ENCODE measurements around the gene FOXP1.

Gene FOXP1

DNA sequence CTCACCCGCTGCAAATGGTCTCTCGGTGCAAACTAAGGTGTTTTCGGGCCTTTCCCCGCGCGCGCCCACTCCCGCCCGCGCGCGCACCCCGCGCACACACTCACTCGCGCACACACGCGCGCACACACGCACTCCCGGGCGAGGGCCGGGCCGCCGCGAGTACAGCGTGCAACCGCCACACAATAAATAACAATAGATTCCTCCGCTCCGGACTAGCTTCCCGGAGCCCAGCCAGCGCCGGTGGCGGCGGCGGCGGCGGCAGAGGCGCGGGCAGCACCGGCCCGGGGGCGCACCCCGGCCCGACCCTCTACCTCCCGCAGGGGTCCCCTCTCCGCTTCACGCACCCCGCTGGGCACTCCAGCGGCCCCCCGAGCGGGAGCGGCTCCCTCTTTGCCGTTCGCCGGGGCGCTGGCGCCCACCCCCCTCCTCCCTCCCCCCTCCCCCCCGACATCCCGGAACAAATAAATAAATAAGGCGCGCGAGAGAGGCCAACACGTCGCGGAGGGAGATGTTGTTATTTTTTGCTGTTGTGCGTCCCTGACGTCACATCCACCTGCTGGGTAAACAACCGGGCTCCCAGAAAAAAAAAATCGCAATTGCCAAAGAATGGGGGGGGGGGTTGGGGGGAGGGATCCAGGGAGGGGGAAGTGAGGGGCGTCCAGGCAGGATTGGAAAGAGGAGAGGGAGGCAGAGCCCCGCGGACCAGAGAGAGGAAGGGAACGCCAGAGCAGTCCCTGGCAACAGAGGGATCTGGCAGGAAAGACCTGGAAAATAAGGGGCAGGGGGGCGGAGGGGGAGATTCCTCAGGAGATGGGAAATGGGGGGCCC lies at the start of gene FOXP1:
Gene FOXP1 (minus strand): TSS at position 163 of the 828 bp plus-strand sequence. CDS start 385,347 bp downstream, outside the sequence.
- peak; percentile 40 for DNase-seq

DNA sequence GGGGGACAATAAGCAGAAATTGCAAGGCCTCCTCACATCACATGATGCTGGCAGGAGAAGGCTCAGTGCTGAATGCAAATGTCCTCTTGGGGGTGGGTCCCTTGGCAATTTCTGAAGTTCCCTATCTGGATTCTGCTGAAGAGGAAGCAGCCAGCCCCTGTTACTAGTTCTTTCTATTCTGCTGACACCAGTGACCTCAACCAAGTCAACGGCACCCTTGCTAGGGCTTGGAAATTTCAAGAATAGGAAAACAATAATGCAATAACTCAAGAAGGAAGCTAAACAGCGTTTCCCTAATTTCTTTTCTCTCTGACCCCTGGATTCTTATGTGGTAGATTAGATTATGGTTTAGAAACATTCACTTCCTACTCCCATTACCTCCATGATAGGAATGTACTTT lies 46.2 kb upstream of the FOXP1 start:
- DNase-seq = no peak

DNA sequence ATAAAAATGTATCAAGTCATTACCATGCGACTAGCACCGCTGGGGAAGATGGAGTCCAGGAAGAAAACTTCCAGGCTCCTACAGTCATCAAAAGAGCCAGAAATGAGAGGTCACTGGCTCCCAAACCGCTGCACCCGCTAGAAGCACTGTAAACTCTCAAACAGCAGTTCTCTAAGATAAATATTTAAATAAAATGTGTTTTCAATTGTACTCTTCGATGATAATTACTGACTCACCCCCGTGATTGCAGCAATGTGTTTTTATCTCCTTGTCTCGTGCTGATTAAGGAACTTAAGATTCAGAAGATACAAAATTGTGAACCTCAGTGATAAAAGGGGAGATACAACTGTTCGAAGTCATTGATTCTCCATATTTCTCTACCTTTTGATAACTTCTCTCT lies 45.8 kb upstream of the FOXP1 start:
- DNase-seq = no peak

DNA sequence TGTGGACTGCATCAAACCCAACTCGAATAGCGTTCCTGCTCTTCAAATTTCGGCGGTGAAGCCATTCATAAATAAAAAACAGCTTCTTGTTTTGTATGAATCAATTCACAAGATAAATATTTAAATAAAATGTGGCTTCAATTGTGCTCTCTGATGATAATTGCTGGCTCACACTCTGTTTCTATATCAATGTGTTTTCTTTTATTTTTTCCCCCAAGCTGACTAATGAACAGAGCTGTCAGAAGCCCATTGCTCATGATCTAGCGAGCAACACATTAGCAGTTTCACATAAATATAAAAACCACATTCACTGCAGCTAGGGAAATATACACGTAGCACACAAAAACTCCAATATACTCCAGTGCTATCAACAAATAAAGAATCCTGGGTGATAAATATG lies 45.0 kb upstream of the FOXP1 start:
- no peak for DNase-seq

DNA sequence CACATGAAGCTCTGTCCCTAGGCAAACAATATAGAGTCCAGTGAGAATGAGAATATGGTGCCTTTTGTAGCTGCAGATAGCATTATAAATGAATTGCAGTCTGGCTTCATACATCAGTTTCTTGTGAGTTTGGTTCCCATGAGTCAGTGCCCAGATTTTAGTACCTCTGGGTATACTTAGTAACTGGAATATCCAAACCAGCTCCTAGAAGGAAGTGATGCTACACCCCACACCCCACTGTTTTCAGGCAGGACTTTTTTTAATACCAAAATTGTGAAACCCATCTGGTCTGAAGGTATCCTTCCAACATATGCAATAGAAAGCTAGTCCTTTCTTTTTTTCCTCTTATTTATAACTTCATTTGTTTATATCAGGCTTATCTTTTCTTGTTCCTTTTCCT lies 42.1 kb upstream of the FOXP1 start:
- DNase-seq = no peak

- no peak for DNase-seq
Measured at GRCh38 chr3:71621825-71622537, 38.5 kb upstream of the FOXP1 start.

GRCh38 chr3:71618538-71618937 lies 35.0 kb upstream of the FOXP1 start:
- no peak for DNase-seq

GRCh38 chr3:71616571-71617021 lies 33.1 kb upstream of the FOXP1 start:
- no peak for DNase-seq

- no peak for DNase-seq
Measured at GRCh38 chr3:71614869-71615268, 31.3 kb upstream of the FOXP1 start.

DNA sequence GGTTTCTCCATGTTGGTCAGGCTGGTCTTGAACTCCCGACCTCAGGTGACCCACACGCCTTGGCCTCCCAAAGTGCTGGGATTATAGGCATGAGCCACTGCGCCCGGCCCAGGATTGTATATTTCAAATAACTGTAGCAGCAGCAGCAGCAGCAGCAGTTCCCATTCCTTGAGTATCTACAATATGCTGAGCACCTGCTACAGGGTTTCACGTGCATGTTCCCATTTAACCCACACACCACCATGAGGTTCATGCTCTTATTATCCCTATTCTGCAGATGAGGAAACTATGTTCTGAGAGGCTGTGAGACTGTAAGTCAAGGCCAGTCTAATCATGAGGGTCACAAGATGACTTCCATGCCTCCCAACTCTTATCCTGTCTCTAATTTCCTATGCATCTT lies 30.9 kb upstream of the FOXP1 start:
- no peak for DNase-seq

DNA sequence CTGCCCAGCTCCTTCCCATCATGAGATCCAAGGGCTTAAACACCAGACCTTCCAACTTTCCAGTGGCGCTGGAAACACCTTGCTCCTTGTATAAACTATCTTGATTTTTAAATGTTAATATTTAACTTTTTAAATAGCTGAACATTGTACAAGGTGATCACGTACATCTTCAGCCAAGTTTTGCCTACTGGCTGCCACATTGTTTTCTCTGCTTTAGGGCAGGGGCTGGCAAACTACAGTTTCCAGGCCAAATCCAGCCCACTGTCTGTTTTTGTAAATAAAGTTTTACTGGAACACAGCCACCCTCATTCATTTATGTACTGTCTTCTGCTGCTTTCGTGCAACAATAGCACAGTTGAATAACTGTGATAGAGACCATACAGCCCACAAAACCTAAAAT lies 27.6 kb upstream of the FOXP1 start:
- no peak for DNase-seq

GRCh38 chr3:71607364-71607763 lies 23.8 kb upstream of the FOXP1 start:
- DNase-seq = no peak

DNA sequence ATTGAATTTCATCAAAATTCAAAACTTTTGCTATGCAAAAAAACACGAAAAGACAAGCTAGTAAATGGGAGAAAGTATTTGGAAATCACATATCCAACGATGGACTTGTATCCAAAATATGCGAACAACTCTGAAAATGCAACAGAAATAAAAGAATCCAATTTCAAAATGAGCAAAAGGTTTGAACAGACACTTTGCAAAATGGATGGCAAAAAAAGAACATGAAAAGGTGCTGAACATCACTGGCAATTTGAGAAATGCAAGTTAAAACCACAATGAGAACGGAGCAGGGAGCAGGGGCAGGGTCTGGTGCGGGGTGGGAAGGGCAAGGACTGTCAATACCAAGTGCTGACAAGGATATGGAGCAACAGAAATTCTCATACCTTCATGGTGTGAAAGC lies 23.1 kb upstream of the FOXP1 start:
- no peak for DNase-seq

- no peak for DNase-seq
Measured at GRCh38 chr3:71602256-71602655, 18.7 kb upstream of the FOXP1 start.

DNA sequence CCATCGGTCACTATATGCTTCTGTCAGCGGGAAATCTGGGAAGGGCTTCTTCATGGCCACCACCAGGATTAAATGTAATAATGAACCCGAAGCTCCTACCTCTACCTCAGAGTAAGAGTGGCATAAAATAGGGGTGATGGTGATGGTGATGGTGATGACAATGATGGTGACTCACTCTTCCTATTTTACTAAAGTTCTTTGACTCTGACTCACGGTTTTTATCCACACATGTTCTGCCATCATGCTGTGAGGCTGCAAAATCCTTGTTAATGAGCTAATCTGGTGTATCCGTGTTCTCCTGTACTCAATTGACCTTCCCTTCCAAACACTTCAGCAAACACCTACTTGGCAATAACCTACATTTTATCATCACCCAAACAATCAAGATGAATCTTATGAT lies 18.3 kb upstream of the FOXP1 start:
- no peak for DNase-seq

- no peak for DNase-seq
Measured at GRCh38 chr3:71600646-71601288, 17.2 kb upstream of the FOXP1 start.

- DNase-seq = no peak
Measured at GRCh38 chr3:71599416-71599815, 15.9 kb upstream of the FOXP1 start.

DNA sequence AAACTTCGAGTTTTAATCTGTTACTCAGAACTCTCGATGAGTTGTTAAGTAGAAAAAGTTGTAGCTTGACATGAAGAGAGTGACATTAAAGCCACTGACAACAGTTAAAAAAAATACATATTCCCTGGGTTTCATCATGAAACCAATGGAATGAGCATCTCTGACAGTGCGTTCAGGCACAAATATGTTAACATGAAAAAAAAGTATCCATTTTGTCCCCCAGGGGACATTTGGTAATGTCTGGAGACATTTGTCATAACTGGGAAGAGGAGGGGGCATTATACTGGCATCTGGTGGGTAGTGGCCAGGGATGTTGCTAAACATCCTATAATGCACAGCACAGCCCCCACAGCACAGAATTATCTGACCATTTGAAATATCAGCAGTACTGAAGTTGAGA lies 14.8 kb upstream of the FOXP1 start:
- no peak for DNase-seq

DNA sequence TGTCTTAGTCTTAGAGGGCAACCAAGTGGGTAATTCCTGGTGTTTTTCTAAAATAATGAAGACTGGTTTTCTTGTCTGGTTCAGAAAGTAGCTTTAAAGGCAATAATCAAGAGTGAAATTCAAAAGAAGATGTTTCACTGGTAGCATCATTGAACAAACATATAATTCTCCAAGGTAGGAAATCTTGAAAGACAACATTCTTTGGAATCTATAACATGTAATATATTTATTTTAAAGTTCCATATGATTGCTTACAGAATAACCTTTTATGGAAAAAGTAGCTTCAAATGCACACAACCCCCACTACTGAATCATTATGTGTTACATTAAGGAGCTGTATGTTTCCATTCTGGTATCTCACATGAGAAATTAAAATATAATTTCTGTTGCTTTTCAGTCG lies 13.8 kb upstream of the FOXP1 start:
- DNase-seq = no peak

GRCh38 chr3:71593106-71593505 lies 9.6 kb upstream of the FOXP1 start:
- no peak for DNase-seq

- no peak for DNase-seq
Measured at GRCh38 chr3:71591101-71591500, 7.6 kb upstream of the FOXP1 start.

DNA sequence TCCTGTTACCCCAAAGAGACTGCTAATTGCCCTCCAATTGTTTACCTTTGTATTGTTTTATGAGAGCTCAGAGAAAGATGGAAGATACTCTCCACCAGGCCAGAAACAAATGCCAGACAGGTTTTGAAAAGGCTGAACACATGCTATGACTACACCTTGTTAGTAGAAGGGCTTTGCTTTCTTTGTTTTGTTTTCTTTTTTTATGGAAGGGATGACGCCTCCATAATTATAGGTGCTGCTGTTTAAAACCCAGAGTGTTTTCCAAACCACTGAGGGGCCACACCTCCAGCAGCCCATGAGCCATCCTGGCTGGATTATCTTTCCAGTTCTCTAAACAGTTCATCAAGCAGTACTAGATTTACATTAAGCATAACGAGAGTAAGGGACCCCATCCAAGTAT lies 5.6 kb upstream of the FOXP1 start:
- DNase-seq = no peak

DNA sequence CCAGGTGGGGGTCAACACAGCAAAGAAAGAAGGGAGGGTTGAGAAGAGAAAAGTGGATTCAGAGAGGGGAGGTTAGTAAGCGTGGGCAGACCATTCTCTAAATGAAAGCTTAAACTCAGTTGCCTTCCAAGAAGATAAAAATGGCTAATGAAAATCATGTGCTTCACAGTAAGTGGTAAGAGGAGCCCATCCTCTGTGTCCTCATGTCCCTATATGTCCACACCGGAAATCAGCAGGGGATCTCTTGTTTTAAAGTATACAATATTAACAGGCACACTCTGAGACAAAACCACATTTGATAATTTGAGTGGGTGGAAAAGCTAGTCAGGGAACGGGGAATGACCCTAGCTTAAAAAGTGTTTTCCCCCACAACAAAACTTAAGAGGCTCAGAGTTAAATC lies 4.4 kb upstream of the FOXP1 start:
- no peak for DNase-seq

GRCh38 chr3:71586810-71587242 lies 3.3 kb upstream of the FOXP1 start:
- no peak for DNase-seq

Data from NCI-H1092 treated with DMSO at 0.1 percent for 48 hours (cell line).